ENCODE results near the gene NPAS3.

Gene NPAS3

GRCh38 chr14:33611405-33612196 lies 672.9 kb downstream of the NPAS3 start:
- DNase-seq (ENCODE audit: low spot score): no peak

DNA sequence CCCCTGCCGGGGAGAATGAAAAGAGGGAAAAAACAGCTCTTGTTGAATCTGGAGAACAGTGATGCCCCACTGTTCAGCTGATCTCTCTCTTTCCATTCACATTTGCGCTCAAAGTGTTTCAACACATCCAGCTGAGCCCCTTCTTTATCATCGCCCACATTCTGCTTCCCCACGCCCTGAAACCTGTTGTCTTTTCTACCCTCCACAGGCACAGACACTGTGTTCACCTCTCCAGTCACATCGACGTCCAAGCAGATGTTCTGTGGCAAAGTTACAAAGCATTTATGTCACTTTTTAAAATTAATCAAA lies 673.5 kb downstream of the NPAS3 start:
- no peak for DNase-seq (ENCODE audit: low spot score)

DNA sequence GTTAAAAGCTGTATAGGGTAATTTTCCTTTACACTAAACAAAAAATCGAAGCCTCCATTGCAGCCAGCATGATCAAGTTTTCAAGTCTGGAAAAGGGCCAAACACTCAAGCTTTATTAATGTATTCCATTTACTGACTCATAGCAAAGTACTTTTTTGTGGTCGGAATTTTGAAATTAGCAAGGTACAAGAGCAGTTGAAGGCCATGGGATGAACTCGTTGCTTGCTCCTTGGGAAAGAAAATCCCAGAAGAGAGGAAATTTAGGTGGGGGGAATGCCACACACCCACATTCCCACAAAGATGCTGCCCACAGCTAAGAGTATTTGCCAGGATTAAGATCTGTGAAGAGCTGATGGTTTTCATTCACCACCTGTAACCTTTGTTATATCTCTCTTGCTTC lies 678.5 kb downstream of the NPAS3 start:
- DNase-seq (ENCODE audit: low spot score): no peak

DNA sequence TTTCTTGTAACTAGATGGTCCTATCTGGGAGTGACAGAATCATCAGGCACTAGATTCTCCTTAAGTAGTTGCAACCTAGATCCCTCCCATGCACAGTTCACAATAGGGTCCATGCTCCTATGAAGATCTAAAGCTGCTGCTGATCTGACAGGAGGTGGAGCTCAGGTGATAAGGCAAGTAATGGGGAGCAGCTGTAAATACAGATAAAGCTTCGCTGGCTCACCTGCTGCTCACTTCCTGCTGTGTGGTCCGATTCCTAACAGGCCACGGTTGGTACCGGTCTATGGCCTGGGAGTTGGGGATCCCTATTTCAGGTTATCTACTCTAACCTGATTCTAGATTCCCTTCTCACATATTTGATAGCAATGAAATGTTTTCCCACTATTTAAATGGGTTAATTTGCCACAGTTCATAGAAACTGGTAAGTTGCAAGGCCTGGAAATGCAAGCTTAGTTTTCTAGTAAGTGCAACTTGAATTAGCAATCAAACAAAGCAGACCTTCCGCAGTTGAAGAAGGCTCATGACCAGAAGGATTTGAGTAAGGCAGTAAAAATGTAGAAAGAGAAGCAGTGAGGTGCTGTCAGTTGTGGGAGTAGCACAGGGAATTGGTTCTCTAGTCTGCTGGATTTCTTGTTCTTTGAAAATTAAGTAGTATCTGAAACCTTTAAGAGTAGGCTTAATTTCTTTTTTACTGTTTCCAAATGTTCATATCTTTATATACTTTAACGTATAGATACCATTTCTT lies 679.9 kb downstream of the NPAS3 start:
- no peak for DNase-seq (ENCODE audit: low spot score)

DNA sequence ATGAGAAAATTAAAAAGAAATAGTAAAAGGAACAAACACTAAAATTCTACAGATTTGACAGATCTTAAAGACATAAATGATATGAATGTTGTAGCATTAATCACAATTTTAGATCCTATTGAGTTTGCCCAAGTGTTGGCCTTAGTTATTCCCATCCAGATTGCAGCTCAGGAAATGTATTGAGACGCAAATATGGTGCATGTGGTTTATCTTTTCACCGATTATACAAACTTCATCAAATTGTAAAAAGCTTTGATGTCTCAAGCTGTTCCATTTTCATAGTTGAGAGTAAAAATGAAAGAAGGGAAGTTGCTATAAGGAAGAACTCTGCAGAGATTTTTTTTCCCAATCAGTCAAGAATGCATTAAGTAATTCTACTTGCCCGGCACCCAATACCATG lies 683.8 kb downstream of the NPAS3 start:
- DNase-seq (ENCODE audit: low spot score): no peak

GRCh38 chr14:33629792-33630191 lies 691.1 kb downstream of the NPAS3 start:
- DNase-seq (ENCODE audit: low spot score): no peak

- no peak for DNase-seq (ENCODE audit: low spot score)
Observed at GRCh38 chr14:33631021-33631420, 692.3 kb downstream of the NPAS3 start.

DNA sequence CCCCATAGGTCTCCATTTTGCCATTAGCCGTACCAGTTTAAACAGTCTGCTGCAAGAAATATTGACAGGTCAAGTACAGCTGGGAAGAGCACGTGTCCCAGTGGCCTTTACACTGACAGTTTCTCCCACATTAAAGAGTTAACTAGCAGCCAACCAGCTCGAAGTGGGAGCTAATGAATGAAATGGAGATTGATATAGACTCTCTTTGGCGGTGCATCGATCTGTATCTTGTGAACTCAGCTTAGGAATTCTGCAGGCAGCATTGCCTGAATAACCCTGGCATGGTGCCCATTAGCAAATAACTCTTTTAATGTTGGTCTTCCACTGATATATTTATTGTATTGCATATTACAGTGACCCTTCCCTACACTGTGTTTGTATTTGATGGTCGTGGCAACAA lies 692.8 kb downstream of the NPAS3 start:
- no peak for DNase-seq (ENCODE audit: low spot score)

- no peak for DNase-seq (ENCODE audit: low spot score)
Observed at GRCh38 chr14:33634631-33635030, 696.0 kb downstream of the NPAS3 start.

GRCh38 chr14:33636716-33637115 lies 698.0 kb downstream of the NPAS3 start:
- DNase-seq (ENCODE audit: low spot score): no peak

GRCh38 chr14:33642080-33642479 lies 703.4 kb downstream of the NPAS3 start:
- no peak for DNase-seq (ENCODE audit: low spot score)

DNA sequence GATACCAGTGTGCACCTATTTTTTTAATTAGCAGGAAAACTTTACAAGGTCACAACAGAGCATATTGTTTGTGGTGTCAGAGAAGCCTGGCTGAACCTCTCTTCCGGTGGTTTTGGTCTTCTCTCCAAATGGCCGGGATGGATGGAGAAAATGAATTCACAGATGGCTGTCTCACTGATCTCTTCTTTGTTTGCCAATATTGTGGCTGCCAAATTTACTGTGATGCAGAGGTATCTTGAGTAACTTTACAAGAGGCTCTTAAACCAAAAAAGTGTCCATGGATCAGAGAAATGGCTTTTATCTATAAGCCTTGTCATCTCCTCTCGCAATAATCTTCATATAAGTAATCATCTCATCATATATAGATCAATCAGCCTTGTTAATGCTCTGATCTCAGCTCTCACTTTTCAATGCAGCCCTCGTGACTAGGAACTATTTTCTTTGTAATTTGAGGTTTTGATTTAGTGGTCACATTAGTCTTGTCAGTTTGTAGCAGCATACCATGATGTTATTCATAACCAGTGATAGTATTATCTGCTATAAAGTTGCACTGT lies 704.1 kb downstream of the NPAS3 start:
- no peak for DNase-seq (ENCODE audit: low spot score)

- DNase-seq (ENCODE audit: low spot score): no peak
Observed at GRCh38 chr14:33643426-33644181, 704.9 kb downstream of the NPAS3 start.

DNA sequence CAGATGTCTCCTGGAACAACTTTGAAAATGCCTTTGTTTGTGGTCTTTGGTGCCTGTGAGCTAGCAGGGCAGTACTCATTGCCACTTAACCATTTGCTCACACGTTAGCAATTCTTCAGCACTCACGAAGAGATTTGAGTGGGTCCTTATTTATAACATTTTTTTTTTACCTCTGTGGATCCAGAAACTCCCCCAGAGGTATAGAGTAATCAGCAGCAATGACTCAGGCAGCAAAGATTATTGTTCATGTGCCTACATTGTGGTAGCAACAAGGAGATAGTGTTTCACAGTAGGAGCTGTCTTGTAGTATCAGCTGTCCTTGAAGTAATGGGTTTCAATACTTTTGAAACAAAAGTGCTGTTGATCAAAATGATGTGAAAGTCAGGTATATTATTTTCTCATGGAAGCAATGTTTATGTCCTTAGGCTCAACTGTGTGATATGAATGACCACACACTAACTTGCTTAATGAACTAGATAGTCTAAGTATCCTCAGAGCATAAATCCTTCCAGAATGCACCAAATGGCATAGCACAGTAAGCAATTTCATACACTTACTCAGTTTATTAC lies 708.1 kb downstream of the NPAS3 start:
- no peak for DNase-seq (ENCODE audit: low spot score)

DNA sequence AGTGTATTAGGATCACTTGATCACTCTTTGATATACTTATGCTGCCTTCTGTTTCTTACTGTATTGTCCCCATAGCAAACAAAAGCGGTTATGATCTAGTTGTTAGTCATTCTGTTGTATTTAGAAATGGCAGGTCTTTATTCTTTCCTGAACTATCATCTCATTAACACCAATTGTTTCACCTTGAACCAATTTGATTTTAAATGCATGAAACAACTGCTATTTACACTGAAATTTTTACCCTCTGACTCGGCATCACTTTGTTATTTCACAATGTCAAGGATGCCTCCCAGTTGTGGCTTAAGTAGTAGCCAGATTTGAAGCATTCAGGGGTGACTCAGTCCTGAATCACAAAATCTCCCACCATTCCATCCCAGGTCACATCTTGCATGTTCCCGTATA lies 708.7 kb downstream of the NPAS3 start:
- no peak for DNase-seq (ENCODE audit: low spot score)

DNA sequence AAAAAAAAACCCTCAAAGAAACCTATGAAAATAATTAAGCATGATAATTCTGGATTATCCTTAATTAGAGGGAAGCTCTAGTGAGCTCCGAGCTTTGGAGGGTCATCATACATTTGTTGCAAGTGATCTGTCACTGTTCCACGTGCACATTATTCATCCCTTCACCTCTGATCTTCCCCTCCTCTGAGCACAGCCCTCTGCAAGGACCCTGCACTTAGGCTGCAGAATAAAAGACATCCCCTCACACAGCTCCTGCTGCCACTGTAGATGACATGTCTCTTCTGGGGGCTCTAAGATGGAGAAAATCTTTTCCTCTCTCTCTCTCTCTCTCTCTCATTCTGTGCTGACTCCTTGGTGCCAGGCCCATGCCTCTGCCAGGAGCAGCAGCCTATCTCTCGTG lies 711.8 kb downstream of the NPAS3 start:
- DNase-seq (ENCODE audit: low spot score): no peak

GRCh38 chr14:33652566-33653307 lies 714.1 kb downstream of the NPAS3 start:
- DNase-seq (ENCODE audit: low spot score): no peak

DNA sequence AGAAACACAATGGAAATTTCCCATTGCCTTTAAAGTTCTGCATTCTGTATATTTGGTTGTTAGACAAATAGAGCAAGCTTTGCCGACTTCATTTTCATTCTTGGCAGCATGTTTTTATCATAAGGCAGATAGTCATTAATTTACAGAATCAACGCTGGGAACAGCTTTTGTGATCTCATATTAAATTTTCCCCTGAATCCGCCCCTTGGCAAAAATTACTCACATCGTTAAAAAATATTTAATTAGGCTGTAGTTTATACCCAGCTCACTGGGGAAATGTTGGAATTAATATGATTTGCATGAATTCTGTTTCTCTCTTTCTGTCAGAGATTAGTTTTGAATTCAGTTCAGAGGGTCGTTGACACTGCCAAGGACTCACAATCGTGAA lies 714.6 kb downstream of the NPAS3 start:
- no peak for DNase-seq (ENCODE audit: low spot score)

DNA sequence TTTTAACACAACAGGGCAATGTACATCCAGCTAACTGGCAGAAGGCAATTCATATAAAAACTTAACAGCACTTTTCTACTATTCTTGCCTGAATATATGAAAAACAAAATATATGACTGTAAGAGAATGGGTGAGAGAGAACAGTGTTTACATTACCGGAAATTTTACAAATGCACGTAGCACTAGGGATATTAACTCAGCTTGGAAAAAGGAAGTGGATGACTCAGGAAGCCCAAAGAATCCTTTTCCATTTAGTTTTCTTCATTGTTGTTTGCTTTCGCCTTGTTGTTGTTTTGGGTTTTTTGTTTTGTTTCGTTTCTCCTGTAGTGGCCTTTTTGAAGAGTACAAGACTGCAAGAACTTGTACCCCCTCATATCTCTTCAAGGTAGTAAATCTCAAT lies 716.7 kb downstream of the NPAS3 start:
- no peak for DNase-seq (ENCODE audit: low spot score)

DNA sequence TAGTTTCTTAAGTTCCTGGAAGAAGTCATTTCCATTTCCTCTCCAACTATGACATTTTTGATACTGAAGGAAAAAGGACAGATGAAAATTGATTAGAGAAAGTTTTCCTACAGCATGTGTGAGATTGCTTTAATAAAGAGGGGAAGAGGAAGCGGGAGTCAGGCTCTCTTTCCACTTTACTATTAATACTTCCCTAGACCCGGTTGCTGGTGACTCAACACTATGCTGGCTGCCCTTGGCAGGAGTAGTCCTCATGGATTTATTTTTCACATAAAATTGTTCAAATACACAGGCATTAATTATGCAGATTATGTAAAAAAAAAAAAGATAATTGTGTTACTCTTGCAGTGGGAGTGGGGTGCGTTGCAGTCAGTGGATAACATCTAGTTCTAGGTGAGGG lies 718.8 kb downstream of the NPAS3 start:
- DNase-seq (ENCODE audit: low spot score): no peak

DNA sequence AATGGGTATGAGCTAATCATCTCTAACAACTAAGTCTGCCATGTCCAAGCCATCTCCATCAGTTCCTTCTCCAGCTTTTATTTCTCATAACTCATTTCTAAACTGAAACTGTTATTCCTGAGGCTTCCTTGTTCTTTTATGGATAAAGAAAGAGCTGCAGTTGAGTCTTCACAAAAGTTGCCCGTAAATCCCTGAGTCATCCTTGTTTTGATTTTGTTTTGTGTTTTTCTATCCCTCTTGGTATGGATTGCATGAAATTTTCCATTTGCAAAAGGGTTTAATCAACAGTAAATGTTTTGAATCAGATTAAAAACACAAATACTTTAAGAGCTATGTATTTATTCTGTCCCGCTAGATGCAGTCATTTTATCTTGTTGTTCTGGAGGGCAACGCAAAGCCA lies 721.6 kb downstream of the NPAS3 start:
- DNase-seq (ENCODE audit: low spot score): no peak

Measured in SK-N-DZ (cell line).